ENCODE results near the gene PTCRA. TPM values are rescaled to one million over a fixed set of nuclear protein-coding genes. Genes with fewer than 3 reads are reported as not detected.

The PTCRA gene
- total RNA-seq, 4 donors from 2014 or later = not detected

DNA sequence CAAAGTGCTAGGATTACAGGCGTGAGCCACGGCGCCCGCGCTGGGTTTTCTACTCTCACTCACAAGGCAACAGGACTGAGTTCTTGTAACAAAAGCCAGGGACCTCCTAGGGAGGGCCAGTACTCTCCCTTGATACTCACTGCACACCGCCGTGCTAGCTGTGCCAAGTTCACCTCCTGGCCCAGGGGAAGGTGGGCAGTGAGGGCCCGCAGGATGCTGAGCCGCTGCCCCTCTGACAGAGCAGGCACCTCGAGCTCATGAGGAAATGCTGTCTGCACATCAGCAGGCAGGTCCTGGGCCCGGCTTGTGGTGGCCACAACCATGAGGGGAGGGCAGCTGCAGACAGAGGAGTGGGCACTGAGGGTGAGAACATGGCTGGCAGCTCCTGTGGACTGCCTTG, 51.4 kb downstream of the PTCRA start:
- intact Hi-C loops (cut with DNase I) = loop anchor here (10.0 kb wide), 1 partner anchor 98 kb away; no protein-coding TSS in a partner anchor
- 96% methylated on average over 4 of the region's 11 CpGs; no CpG with 5 or more reads in 1 of the 2 donors for WGBS, 2 donors
- Histone ChIP-seq H3K4me3 (no peak overlapping the region), H3K36me3 (peaks cover 0 to 73% (median 18%) of the 10 kb centered on the region in 3 donors), H3K4me1 (peaks cover 0 to 4% (median 0%) of the 10 kb centered on the region in 3 donors), H3K27ac (no peak overlapping the region), H3K9me3 (no peaks in the 10 kb centered on the region), H3K27me3 (no peaks in the 10 kb centered on the region)
- no peak for DNase-seq
- no peak for TF ChIP-seq POLR2A (IDR thresholded peaks at IDR 0.05)
- TF ChIP-seq, protein P1, sequence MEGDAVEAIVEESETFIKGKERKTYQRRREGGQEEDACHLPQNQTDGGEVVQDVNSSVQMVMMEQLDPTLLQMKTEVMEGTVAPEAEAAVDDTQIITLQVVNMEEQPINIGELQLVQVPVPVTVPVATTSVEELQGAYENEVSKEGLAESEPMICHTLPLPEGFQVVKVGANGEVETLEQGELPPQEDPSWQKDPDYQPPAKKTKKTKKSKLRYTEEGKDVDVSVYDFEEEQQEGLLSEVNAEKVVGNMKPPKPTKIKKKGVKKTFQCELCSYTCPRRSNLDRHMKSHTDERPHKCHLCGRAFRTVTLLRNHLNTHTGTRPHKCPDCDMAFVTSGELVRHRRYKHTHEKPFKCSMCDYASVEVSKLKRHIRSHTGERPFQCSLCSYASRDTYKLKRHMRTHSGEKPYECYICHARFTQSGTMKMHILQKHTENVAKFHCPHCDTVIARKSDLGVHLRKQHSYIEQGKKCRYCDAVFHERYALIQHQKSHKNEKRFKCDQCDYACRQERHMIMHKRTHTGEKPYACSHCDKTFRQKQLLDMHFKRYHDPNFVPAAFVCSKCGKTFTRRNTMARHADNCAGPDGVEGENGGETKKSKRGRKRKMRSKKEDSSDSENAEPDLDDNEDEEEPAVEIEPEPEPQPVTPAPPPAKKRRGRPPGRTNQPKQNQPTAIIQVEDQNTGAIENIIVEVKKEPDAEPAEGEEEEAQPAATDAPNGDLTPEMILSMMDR (IDR thresholded peaks at IDR 0.05) = no peak

DNA sequence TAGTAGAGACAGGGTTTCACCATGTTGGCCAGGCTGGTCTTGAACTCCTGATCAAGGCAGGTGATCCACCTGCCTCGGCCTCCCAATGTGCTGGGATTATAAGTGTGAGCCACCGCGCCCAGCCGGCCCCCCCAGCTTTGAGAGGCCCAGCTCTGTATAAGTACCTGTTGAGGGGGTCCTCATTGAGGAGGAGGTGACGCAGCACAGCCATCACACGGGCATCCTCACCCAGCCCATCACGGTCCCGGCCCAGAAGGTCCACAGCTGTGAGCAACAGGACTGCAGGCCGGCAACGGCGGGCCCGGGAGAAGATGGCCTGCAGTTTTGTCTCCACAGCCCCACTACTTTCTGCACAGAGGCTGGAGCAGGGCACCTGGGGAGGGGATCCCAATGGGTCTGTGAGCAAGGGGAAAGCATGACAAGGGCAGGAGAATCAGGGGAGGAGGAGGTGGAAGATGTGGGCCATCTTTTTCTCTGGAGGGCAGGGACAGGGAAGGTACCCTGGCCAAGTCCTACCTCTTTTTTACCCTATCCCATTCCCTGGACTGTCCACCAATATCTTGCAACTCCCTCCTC, 52.4 kb downstream of the PTCRA start:
- 94 to 100% methylated on average over 1 to 2 of the region's 12 CpGs for WGBS, 2 donors

DNA sequence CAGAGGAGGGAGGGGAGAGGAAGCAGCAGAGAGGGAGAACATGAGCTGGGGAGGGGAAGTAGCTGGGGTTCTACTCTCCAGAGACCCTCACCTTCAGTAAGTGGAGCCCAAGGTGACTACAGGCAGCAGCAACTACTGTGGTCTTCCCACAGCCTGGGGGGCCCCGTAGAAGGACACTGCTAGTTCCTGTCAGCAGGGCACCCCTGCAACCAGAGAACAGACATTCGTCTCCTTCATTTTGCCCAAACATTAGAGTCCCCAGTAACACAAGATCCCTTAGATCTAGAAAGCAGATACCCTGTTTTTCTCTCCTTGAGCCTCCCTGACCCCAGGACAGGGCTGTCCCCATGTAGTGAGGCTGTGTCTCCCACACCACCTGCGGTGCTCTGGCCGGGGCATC, 52.9 kb downstream of the PTCRA start:
- 56 to 83% methylated on average over 3 to 4 of the region's 4 CpGs for WGBS, 2 donors
- peaks cover 0 to 58% (median 19%) of the 10 kb centered on the region in 3 donors for H3K36me3 ChIP-seq
- no peak overlapping the region for H3K4me3 ChIP-seq
- no peak for DNase-seq
- H3K9me3 ChIP-seq = no peaks in the 10 kb centered on the region
- intact Hi-C loops (cut with DNase I) = loop anchor here (10.0 kb wide), 1 partner anchor 96 kb away; no protein-coding TSS in a partner anchor
- no peaks in the 10 kb centered on the region for H3K27me3 ChIP-seq
- peaks cover 0 to 4% (median 0%) of the 10 kb centered on the region in 3 donors for H3K4me1 ChIP-seq
- TF ChIP-seq, protein P1 (IDR thresholded peaks at IDR 0.05) = no peak
- TF ChIP-seq POLR2A (IDR thresholded peaks at IDR 0.05) = no peak
- no peak overlapping the region for H3K27ac ChIP-seq

More for the DNA sequence above, 52.4 kb downstream of the PTCRA start:
- H3K9me3 ChIP-seq = no peaks in the 10 kb centered on the region
- no peak for TF ChIP-seq POLR2A (IDR thresholded peaks at IDR 0.05)
- TF ChIP-seq, protein P1 (IDR thresholded peaks at IDR 0.05) = no peak
- H3K27me3 ChIP-seq = no peaks in the 10 kb centered on the region
- no peak for DNase-seq
- no peak overlapping the region for H3K27ac ChIP-seq
- peaks cover 0 to 63% (median 18%) of the 10 kb centered on the region in 3 donors for H3K36me3 ChIP-seq
- H3K4me3 ChIP-seq = no peak overlapping the region
- H3K4me1 ChIP-seq = peaks cover 0 to 4% (median 0%) of the 10 kb centered on the region in 3 donors
- intact Hi-C loops (cut with DNase I) = loop anchor here (10.0 kb wide), 1 partner anchor 97 kb away; no protein-coding TSS in a partner anchor

DNA sequence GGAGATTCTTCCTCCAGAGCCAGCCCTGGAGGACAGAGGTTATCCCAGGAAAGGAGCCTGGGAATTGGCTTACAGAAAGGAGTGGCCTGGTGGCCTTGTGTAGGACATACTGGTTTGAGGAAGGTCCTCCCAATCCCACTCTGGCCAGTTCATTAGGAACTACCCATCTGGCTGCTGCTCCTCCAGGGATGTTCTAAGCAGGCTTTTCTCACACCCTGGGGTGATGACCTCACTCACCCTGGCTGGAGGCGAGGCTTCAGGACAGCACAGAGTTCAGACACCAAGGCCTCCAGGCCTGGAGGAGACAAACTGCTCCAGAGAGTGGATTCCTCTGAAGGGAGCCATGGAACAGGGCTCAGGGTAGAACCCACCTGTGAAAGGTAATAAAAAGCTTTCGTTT, 53.6 kb downstream of the PTCRA start:
- Histone ChIP-seq H3K4me3 (no peak overlapping the region), H3K27ac (no peak overlapping the region), H3K36me3 (peaks cover 0 to 55% (median 22%) of the 10 kb centered on the region in 3 donors), H3K4me1 (peaks cover 0 to 4% (median 0%) of the 10 kb centered on the region in 3 donors), H3K27me3 (no peaks in the 10 kb centered on the region), H3K9me3 (no peaks in the 10 kb centered on the region)
- intact Hi-C loops (cut with DNase I) = loop anchor here (10.0 kb wide), 1 partner anchor 95 kb away; no protein-coding TSS in a partner anchor
- TF ChIP-seq, protein P1 (IDR thresholded peaks at IDR 0.05) = no peak
- no peak for TF ChIP-seq POLR2A (IDR thresholded peaks at IDR 0.05)
- DNase-seq = no peak
- WGBS, 2 donors = 80 to 88% methylated on average over 1 of the region's 2 CpGs

DNA sequence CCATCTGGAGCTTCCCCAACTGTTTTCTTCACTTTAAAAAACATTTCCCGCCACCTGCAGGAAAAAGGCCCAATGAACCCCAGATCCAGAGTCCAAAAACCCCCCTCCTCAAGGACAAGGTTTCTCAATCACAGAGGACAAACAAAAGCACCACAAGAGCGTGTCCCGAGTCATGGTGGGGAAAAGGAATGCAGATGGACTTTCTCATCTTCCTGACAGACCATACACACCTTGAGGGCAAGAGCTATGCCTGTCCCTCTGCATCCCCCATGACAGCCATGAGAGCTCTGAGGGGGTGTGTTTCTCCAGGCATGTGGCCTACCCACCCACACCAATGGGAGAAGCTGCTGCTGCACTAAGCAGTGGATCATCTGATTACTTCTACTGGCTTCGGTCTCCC, 54.1 kb downstream of the PTCRA start:
- intact Hi-C loops (cut with DNase I) = loop anchor here (10.0 kb wide), 1 partner anchor 95 kb away; no protein-coding TSS in a partner anchor
- TF ChIP-seq, protein P1 (IDR thresholded peaks at IDR 0.05) = no peak
- TF ChIP-seq POLR2A (IDR thresholded peaks at IDR 0.05) = no peak
- Histone ChIP-seq H3K4me1 (peaks cover 3 to 4% (median 4%) of the 10 kb centered on the region in 3 donors), H3K27ac (no peak overlapping the region), H3K4me3 (no peak overlapping the region), H3K27me3 (no peaks in the 10 kb centered on the region), H3K9me3 (no peaks in the 10 kb centered on the region), H3K36me3 (peaks cover 0 to 50% (median 22%) of the 10 kb centered on the region in 3 donors)
- WGBS, 2 donors = 91 to 93% methylated on average over 3 to 4 of the region's 4 CpGs
- no peak for DNase-seq

Data from esophagus squamous epithelium (tissue), 5 donors.